HepG2 (cell line): Measurements from ENCODE around the gene STIM2. TPM values are rescaled to one million over a fixed set of nuclear protein-coding genes. Genes with fewer than 3 reads are reported as not detected.

Experiments
- ATAC-seq: fragments of 200-7000 bp; cut with Tn5 transposase; 3 replicates; pipeline ENCODE4 v1.9.1; 2020; ENCODE audit warnings: mild to moderate bottlenecking, moderate library complexity
- BruUV-seq: library from RNA; stranded (reverse); fragments of 400-500 nt; replicated peaks from 2 replicates; lab custom pipeline; 2021; lab: Mats Ljungman, UMichigan
- CTCF ChIA-PET: fragments of 300-600 bp; formaldehyde crosslinking; extraction: SDS; loops from one replicate; lab custom pipeline; 2021; ENCODE audit warnings: low total read pairs, inconsistent platforms, low intra/inter-chr PET ratio; lab: Yijun Ruan, JAX
- POLR2A ChIA-PET: fragments of 350-600 bp; sonication (Branson Sonifier 250); formaldehyde crosslinking; loops from one replicate; lab custom pipeline; 2020; ENCODE audit warnings: antibody characterized with exemption, inconsistent platforms; lab: Yijun Ruan, JAX
- DNase-seq: peaks from one replicate; pipeline ENCODE4 v3.0.0-alpha.2; 2015; ENCODE audit warnings: low spot score
- FAIRE-seq: peaks from 3 replicates; lab custom pipeline; 2011; peaks lifted over from hg19 to GRCh38; lab: Jason Lieb, UNC
- H2AFZ ChIP-seq: one replicate; pipeline ENCODE4 v1.6.1; 2011; ENCODE audit warnings: low read length, inconsistent platforms
- H3K27ac ChIP-seq: fragments of 300-600 bp; 3 replicates; pipeline ENCODE4 v1.8.0; 2011; ENCODE audit warnings: mixed run types, mild to moderate bottlenecking, mixed read lengths, low read length, inconsistent platforms; ENCODE audit not compliant: insufficient read depth; ENCODE audit errors: extremely low read length
- H3K27me3 ChIP-seq, 2 experiments: fragments of 200-600 bp in 1 of 2; 2 replicates in 1 of 2; 3 replicates in 1 of 2; pipeline versions ENCODE4 v1.6.0 to v1.8.0; 2011; ENCODE audit warnings: low read length in 2 of 2, mild to moderate bottlenecking in 2 of 2, moderate library complexity in 2 of 2, inconsistent platforms in 1 of 2; ENCODE audit not compliant: insufficient read depth in 2 of 2, control insufficient read depth in 1 of 2
- H3K36me3 ChIP-seq, 2 experiments: fragments of 200-600 bp in 1 of 2; replicated peaks in 1 of 2; 2 replicates in 1 of 2; 3 replicates in 1 of 2; pipeline versions ENCODE4 v1.5.1 to v1.8.0; 2011; ENCODE audit warnings: low read length in 2 of 2, inconsistent platforms in 1 of 2; ENCODE audit not compliant: insufficient read depth in 2 of 2, control insufficient read depth in 1 of 2
- H3K4me1 ChIP-seq: 2 replicates; pipeline ENCODE4 v1.5.1; 2012; ENCODE audit warnings: low read length, inconsistent platforms; ENCODE audit not compliant: insufficient read depth
- H3K4me2 ChIP-seq: 2 replicates; pipeline ENCODE4 v1.6.0; 2011; ENCODE audit warnings: low read depth, low read length, inconsistent platforms
- H3K4me3 ChIP-seq, 3 experiments: fragments of 200-600 bp in 1 of 3; sonication (generic), shearing (Covaris generic) in 1 of 3; replicated peaks in 1 of 3; 2 replicates each; pipeline ENCODE4 v1.5.1; 2011 to 2016; ENCODE audit warnings: low read length in 3 of 3, inconsistent platforms in 2 of 3, low read depth in 2 of 3, mild to moderate bottlenecking in 2 of 3, control low read depth in 1 of 3, mixed read lengths in 1 of 3; ENCODE audit not compliant: insufficient read depth in 1 of 3
- H3K79me2 ChIP-seq: one replicate; pipeline ENCODE4 v1.6.1; 2011; ENCODE audit warnings: low read length, inconsistent platforms; ENCODE audit not compliant: insufficient read depth
- H3K9ac ChIP-seq: 2 replicates; pipeline ENCODE4 v1.6.0; 2011; ENCODE audit warnings: mild to moderate bottlenecking, low read depth, low read length, inconsistent platforms; ENCODE audit not compliant: insufficient read depth
- H3K9me3 ChIP-seq: 2 replicates; pipeline ENCODE4 v1.5.1; 2012; ENCODE audit warnings: mild to moderate bottlenecking, low read length
- H4K20me1 ChIP-seq: 2 replicates; pipeline ENCODE4 v1.6.0; 2011; ENCODE audit warnings: inconsistent platforms, mild to moderate bottlenecking, low read length, moderate library complexity; ENCODE audit not compliant: insufficient read depth
- GZF1 ChIP-seq: sonication (generic); formaldehyde crosslinking; IDR thresholded peaks from 2 replicates; pipeline ENCODE4 v1.5.1; 2020; ENCODE audit warnings: mild to moderate bottlenecking, missing genetic modification reagents
- HMG20B ChIP-seq: conservative IDR thresholded peaks from 2 replicates; pipeline ENCODE4 v1.6.1; 2016; ENCODE audit warnings: missing genetic modification reagents, missing compliant biosample characterization
- SIN3A ChIP-seq: IDR thresholded peaks from 2 replicates; pipeline ENCODE4 v1.6.1; 2011; ENCODE audit warnings: low read depth, mild to moderate bottlenecking, control low read depth, low read length, borderline replicate concordance
- TRIM24 ChIP-seq: sonication (generic); formaldehyde crosslinking; IDR thresholded peaks from 2 replicates; pipeline ENCODE4 v1.8.0; 2022; ENCODE audit warnings: mild to moderate bottlenecking, missing genetic modification reagents
- ZKSCAN8 ChIP-seq: IDR thresholded peaks from 2 replicates; pipeline ENCODE4 v1.6.1; 2016; ENCODE audit warnings: borderline replicate concordance, missing genetic modification reagents, missing compliant biosample characterization
- ZNF33B ChIP-seq: sonication (generic); formaldehyde crosslinking; IDR thresholded peaks from 2 replicates; pipeline ENCODE4 v1.5.1; 2020; ENCODE audit warnings: mild to moderate bottlenecking, missing genetic modification reagents
- ZNF660 ChIP-seq: sonication (generic); formaldehyde crosslinking; IDR thresholded peaks from 2 replicates; pipeline ENCODE4 v1.5.1; 2020; ENCODE audit warnings: mild to moderate bottlenecking, low read depth, missing genetic modification reagents, borderline replicate concordance
- WGBS: methylation state at CpG from one replicate; pipeline ENCODE4 v1.1.6; 2017; ENCODE audit warnings: low lambda C conversion rate; 5-methylcytosine and 5-hydroxymethylcytosine counted together
- in situ Hi-C: cut with HindIII; loops from 2 replicates; pipeline ENCODE4 v1.10.0; 2017; ENCODE audit warnings: low pct_unique_long_range_greater_than_20kb; ENCODE audit not compliant: extremely low pct_ligation_motif_present
- intact Hi-C: fragments of 100-400 bp; cut with micrococcal nuclease; formaldehyde crosslinking; loops from one replicate; pipeline ENCODE4 v1.10.0; 2022; ENCODE audit not compliant: unreplicated experiment
- polyA plus RNA-seq, 8 experiments: library from polyadenylated mRNA; depleted of rRNA in 3 of 8; stranded (reverse) in 7 of 8; unstranded in 1 of 8; fragments of >200 nt; fragmentation: Illumina TruSeq in 4 of 8; extraction: Trizol in 4 of 8; gene quantifications; 2 replicates each; pipeline versions ENCODE4 v1.2.1 to v1.2.3, GENCODE V29; 2011 to 2016; ENCODE audit warnings: low read depth in 4 of 8, missing spikeins in 1 of 8, mixed read lengths in 1 of 8; ENCODE audit not compliant: insufficient read depth in 1 of 8
- total RNA-seq, 5 experiments: library from RNA; depleted of rRNA; stranded (reverse); fragments of >200 nt; fragmentation: Illumina TruSeq; extraction: Trizol; gene quantifications; 2 replicates each; pipeline ENCODE4 v1.2.3, GENCODE V29; 2016; ENCODE audit warnings: low read depth in 1 of 5
- TF ChIP-seq, protein P1 (sequence below): sonication (generic); formaldehyde crosslinking; IDR thresholded peaks from 2 replicates; pipeline ENCODE4 v1.8.0; 2022; ENCODE audit warnings: mild to moderate bottlenecking, missing genetic modification reagents, moderate library complexity
- TF ChIP-seq, protein P2 (sequence below): sonication (generic); formaldehyde crosslinking; IDR thresholded peaks from 2 replicates; pipeline ENCODE4 v1.4.0; 2020; ENCODE audit warnings: low read depth, mild to moderate bottlenecking, missing genetic modification reagents
- TF ChIP-seq, protein P3 (sequence below): sonication (generic); formaldehyde crosslinking; IDR thresholded peaks from 2 replicates; pipeline ENCODE4 v1.8.0; 2022; ENCODE audit warnings: missing genetic modification reagents, mild to moderate bottlenecking, borderline replicate concordance
- TF ChIP-seq, protein P4 (sequence below): sonication (generic); formaldehyde crosslinking; IDR thresholded peaks from 2 replicates; pipeline ENCODE4 v1.5.1; 2020; ENCODE audit warnings: missing genetic modification reagents, mild to moderate bottlenecking, borderline replicate concordance

Gene STIM2
- total and polyA plus RNA-seq, 2 of the 13 experiments (the other 11 are each of a cell fraction or from before 2014, with no cell fraction given): 19.3 to 19.4 TPM

DNA sequence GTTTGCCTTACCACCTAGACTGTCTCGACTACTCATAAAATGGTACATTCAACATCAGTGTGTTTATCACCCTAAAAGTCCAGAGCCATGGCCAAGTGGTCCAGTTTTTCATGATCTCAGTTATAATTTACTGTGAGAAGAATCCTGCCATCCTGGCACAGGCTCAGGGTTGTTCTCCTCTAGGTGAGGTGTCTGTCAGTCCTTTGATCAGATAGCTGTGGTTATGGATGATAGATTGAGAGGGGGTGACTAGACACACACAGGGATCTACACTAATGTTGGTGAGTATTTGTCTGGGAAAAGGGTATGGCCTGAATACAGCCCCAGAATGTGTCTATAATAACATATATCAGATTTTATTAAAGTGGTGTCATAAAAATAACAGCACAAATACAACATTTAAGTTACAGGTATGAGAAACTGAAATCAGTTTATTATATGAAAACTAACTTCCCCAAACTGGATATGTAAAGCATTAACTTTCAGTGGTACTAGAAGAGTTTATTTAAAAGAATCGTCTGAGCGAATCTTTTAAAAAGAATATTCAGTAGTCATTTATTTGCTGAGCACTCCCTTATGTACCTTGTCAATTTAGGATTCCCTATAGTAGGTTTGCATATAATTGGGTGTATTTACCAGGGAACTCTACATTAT is 93.3 kb downstream of the STIM2 start:
- ChIA-PET CTCF (no interaction called here), POLR2A (no interaction called here)
- Histone ChIP-seq H3K36me3 (no peaks in the 10 kb centered on the region), H2AFZ (no peak overlapping the region), H3K4me3 (no peak overlapping the region), H3K27ac (no peak overlapping the region), H3K9me3 (no peaks in the 10 kb centered on the region), H3K4me1 (no peaks in the 10 kb centered on the region), H3K4me2 (no peak overlapping the region), H3K79me2 (no peaks in the 10 kb centered on the region), H3K9ac (no peak overlapping the region), H3K27me3 (no peaks in the 10 kb centered on the region), H4K20me1 (no peaks in the 10 kb centered on the region)
- BruUV-seq: no TSS peak
- no peak for ATAC-seq
- in situ Hi-C loops: no loop called here
- WGBS: 96% methylated on average over 3 of the region's 3 CpGs
- DNase-seq: no peak
- TF ChIP-seq GZF1 (no peak), TRIM24 (CRISPR knock-in tag) (no peak), ZKSCAN8 (CRISPR knock-in tag) (no peak), ZNF33B (CRISPR knock-in tag) (no peak), ZNF660 (CRISPR knock-in tag) (no peak), HMG20B (CRISPR knock-in tag) (no peak), SIN3A (no peak)
- TF ChIP-seq, protein P1, sequence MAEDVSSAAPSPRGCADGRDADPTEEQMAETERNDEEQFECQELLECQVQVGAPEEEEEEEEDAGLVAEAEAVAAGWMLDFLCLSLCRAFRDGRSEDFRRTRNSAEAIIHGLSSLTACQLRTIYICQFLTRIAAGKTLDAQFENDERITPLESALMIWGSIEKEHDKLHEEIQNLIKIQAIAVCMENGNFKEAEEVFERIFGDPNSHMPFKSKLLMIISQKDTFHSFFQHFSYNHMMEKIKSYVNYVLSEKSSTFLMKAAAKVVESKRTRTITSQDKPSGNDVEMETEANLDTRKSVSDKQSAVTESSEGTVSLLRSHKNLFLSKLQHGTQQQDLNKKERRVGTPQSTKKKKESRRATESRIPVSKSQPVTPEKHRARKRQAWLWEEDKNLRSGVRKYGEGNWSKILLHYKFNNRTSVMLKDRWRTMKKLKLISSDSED (CRISPR knock-in tag): no peak
- TF ChIP-seq, protein P2, sequence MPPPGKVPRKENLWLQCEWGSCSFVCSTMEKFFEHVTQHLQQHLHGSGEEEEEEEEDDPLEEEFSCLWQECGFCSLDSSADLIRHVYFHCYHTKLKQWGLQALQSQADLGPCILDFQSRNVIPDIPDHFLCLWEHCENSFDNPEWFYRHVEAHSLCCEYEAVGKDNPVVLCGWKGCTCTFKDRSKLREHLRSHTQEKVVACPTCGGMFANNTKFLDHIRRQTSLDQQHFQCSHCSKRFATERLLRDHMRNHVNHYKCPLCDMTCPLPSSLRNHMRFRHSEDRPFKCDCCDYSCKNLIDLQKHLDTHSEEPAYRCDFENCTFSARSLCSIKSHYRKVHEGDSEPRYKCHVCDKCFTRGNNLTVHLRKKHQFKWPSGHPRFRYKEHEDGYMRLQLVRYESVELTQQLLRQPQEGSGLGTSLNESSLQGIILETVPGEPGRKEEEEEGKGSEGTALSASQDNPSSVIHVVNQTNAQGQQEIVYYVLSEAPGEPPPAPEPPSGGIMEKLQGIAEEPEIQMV (CRISPR knock-in tag): no peak
- TF ChIP-seq, protein P3, sequence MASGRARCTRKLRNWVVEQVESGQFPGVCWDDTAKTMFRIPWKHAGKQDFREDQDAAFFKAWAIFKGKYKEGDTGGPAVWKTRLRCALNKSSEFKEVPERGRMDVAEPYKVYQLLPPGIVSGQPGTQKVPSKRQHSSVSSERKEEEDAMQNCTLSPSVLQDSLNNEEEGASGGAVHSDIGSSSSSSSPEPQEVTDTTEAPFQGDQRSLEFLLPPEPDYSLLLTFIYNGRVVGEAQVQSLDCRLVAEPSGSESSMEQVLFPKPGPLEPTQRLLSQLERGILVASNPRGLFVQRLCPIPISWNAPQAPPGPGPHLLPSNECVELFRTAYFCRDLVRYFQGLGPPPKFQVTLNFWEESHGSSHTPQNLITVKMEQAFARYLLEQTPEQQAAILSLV (CRISPR knock-in tag): no peak
- TF ChIP-seq, protein P4, sequence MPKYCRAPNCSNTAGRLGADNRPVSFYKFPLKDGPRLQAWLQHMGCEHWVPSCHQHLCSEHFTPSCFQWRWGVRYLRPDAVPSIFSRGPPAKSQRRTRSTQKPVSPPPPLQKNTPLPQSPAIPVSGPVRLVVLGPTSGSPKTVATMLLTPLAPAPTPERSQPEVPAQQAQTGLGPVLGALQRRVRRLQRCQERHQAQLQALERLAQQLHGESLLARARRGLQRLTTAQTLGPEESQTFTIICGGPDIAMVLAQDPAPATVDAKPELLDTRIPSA: no peak
- FAIRE-seq: no peak
- intact Hi-C loops: no loop called here
